Heart left ventricle (tissue), 16 donors: ENCODE data around the gene LRRC3. TPM values are rescaled to one million over a fixed set of nuclear protein-coding genes. Genes with fewer than 3 reads are reported as not detected.
"Not testable (repeated sequence)": the region's sequence is repeated elsewhere in the genome, so short reads cannot be mapped to it uniquely, and the experiment has no call there.

Experiments
- ATAC-seq, 4 donors: fragments of 200-7000 bp; cut with Tn5 transposase; one replicate each; pipeline ENCODE4 v1.9.1; 2020 to 2022; ENCODE audit warnings: moderate library complexity in 4 of 4, mild to moderate bottlenecking in 3 of 4, moderate number of reproducible peaks in 1 of 4
- DNase-seq, 5 donors: peaks; one replicate each; pipeline ENCODE4 v3.0.0-alpha.2; 2020
- H3K27ac ChIP-seq, 12 donors: fragments of 200-600 bp; sonication (generic) in 4 of 12; one replicate each; pipeline versions ENCODE4 v1.5.0 to v1.8.0; 2016 to 2022; ENCODE audit warnings: mild to moderate bottlenecking in 2 of 12
- H3K27me3 ChIP-seq, 9 donors: fragments of 200-600 bp; sonication (generic) in 2 of 9; one replicate each; pipeline versions ENCODE4 v1.5.1 to v1.8.0; 2016 to 2022; ENCODE audit warnings: mild to moderate bottlenecking in 3 of 9
- H3K36me3 ChIP-seq, 9 donors: fragments of 200-600 bp; sonication (generic) in 2 of 9; one replicate each; pipeline versions ENCODE4 v1.5.0 to v1.8.0; 2018 to 2022; ENCODE audit warnings: mild to moderate bottlenecking in 2 of 9
- H3K4me1 ChIP-seq, 12 donors: fragments of 200-600 bp; sonication (generic) in 4 of 12; one replicate each; pipeline versions ENCODE4 v1.5.0 to v1.8.0; 2016 to 2022; ENCODE audit warnings: mild to moderate bottlenecking in 3 of 12
- H3K4me3 ChIP-seq, 12 donors: fragments of 200-600 bp; sonication (generic) in 4 of 12; one replicate each; pipeline versions ENCODE4 v1.5.0 to v1.8.0; 2017 to 2022; ENCODE audit warnings: mild to moderate bottlenecking in 9 of 12, moderate library complexity in 4 of 12
- H3K9me3 ChIP-seq, 12 donors: fragments of 200-600 bp; sonication (generic) in 4 of 12; one replicate each; pipeline versions ENCODE4 v1.5.0 to v1.8.0; 2016 to 2022; ENCODE audit warnings: mild to moderate bottlenecking in 1 of 12
- CTCF ChIP-seq, 12 donors: fragments of 200-600 bp; sonication (generic) in 4 of 12; IDR thresholded peaks; one replicate each; pipeline versions ENCODE4 v1.5.0 to v1.8.0; 2018 to 2022; ENCODE audit warnings: antibody characterized with exemption in 12 of 12, mild to moderate bottlenecking in 5 of 12
- POLR2A ChIP-seq, 2 donors: fragments of 450-650 bp; IDR thresholded peaks; one replicate each; pipeline ENCODE4 v1.6.1; 2017; ENCODE audit warnings: antibody characterized with exemption in 2 of 2, mild to moderate bottlenecking in 2 of 2, moderate library complexity in 2 of 2
- WGBS, 4 donors: extraction: QIAGEN DNeasy Blood & Tissue Kit in 2 of 4; methylation state at CpG; one replicate each; pipeline versions ENCODE4 v1.1.5 to v1.1.7; 2013 to 2018; 5-methylcytosine and 5-hydroxymethylcytosine counted together
- intact Hi-C, 10 donors: fragments of 100-400 bp; cut with DNase I; formaldehyde crosslinking; loops; one replicate each; pipeline versions ENCODE4 v1.11.1 to v1.14.2; 2022
- polyA plus RNA-seq, 2 donors: library from polyadenylated mRNA; stranded (reverse); fragments of 200-250 nt; gene quantifications; one replicate each; pipeline ENCODE4 v1.2.3, GENCODE V29; 2013
- total RNA-seq, 9 donors: library from RNA; depleted of rRNA in 2 of 9; stranded (reverse); fragments of >200 nt in 2 of 9; fragmentation: NEBNext Ultra II Directional in 3 of 9; extraction: Animal tissue kit (Norgen Biotek cat#: 25700) in 3 of 9; gene quantifications; one replicate each; pipeline versions ENCODE4 v1.1.0 to v1.2.4, GENCODE V29; 2016 to 2023
- donor health status: ischemic (EF 13 %, LVEDD 7.1; RV severe dilation, severe dysfunction).
- donor health status: healthy with polysubstance abuse.
- donor health status: DM: no; HTN: yes; CAD: no.
- donor health status: DM: no; HTN: no; CAD: no.
- donor health status: ischemic (EF 25% LVEDD 6.9; RV normal size, moderate dysfunction).
- donor health status: ischemic (EF 25% LVEDD 5.7; RV mildly dilated, moderate dysfunction).
- donor health status: healthy.
- donor health status: DM: yes; HTN: yes; CAD: no.
- donor health status: ischemic (EF 35%, LVEDD 5.7; RV mildly dilated, moderate dysfunction).
- donor health status: nonischemic (EF 11% LVEDD 7.7; RV severe dilation, severe dysfunction).
- donor health status: DM: yes; HTN: yes; CAD: no.
- donor health status: PGD.
- donor health status: ischemic (EF 29% LVEDD 5.4; RV normal size, mild dysfunction).
- donor health status: nonischemic (EF 23%, LVEDD 6.1; RV moderate dilation, normal function).

The LRRC3 gene
- total and polyA plus RNA-seq, 11 donors: 1.4 to 5.8 (median 2.3) TPM

GRCh38 chr21:44415073-44416025 is 40.0 kb upstream of the LRRC3 start:
- DNase-seq (peak in 1 of 5 donors; percentile 15), ATAC-seq (no peak)
- no peak overlapping the region for H3K27ac ChIP-seq
- H3K27me3 ChIP-seq: peaks cover 0 to 14% (median 0%) of the 10 kb centered on the region in 9 donors
- H3K36me3 ChIP-seq: peaks cover 0 to 43% (median 0%) of the 10 kb centered on the region in 9 donors
- TF ChIP-seq POLR2A (IDR thresholded peaks at IDR 0.05) (no peak), CTCF (IDR thresholded peaks at IDR 0.05) (no peak)
- intact Hi-C loops: no loop called here
- no peaks in the 10 kb centered on the region for H3K4me1 ChIP-seq
- WGBS, 4 donors: 54 to 62% (median 60%) methylated on average over 24 of the region's 24 CpGs
- no peak overlapping the region for H3K4me3 ChIP-seq
- peaks cover 0 to 16% (median 0%) of the 10 kb centered on the region in 12 donors for H3K9me3 ChIP-seq

GRCh38 chr21:44416193-44416592 is 39.1 kb upstream of the LRRC3 start:
- intact Hi-C loops: no loop called here
- H3K27me3 ChIP-seq: peaks cover 0 to 14% (median 0%) of the 10 kb centered on the region in 9 donors
- DNase-seq (peak in 1 of 5 donors; percentile 34), ATAC-seq (no peak)
- TF ChIP-seq POLR2A (IDR thresholded peaks at IDR 0.05) (no peak), CTCF (IDR thresholded peaks at IDR 0.05) (no peak)
- no peak overlapping the region for H3K27ac ChIP-seq
- peaks cover 0 to 16% (median 0%) of the 10 kb centered on the region in 12 donors for H3K9me3 ChIP-seq
- no peaks in the 10 kb centered on the region for H3K4me1 ChIP-seq
- H3K4me3 ChIP-seq: no peak overlapping the region
- H3K36me3 ChIP-seq: peaks cover 0 to 48% (median 0%) of the 10 kb centered on the region in 9 donors
- 63 to 74% (median 72%) methylated on average over 8 of the region's 8 CpGs for WGBS, 4 donors

GRCh38 chr21:44417621-44418107 is 37.6 kb upstream of the LRRC3 start:
- DNase-seq, H3K9me3 ChIP-seq, intact Hi-C loops, H3K4me3 ChIP-seq, H3K4me1 ChIP-seq, H3K27ac ChIP-seq, ATAC-seq: not testable (repeated sequence)
- Histone ChIP-seq H3K36me3 (peaks cover 0 to 58% (median 0%) of the 10 kb centered on the region in 9 donors), H3K27me3 (peaks cover 0 to 14% (median 0%) of the 10 kb centered on the region in 9 donors)
- 90 to 94% (median 92%) methylated on average over 7 to 21 of the region's 21 CpGs for WGBS, 4 donors

- peaks cover 0 to 58% (median 0%) of the 10 kb centered on the region in 9 donors for H3K36me3 ChIP-seq
Observed at GRCh38 chr21:44418108-44418875, 37.0 kb upstream of the LRRC3 start.

More at GRCh38 chr21:44418108-44418875, 37.0 kb upstream of the LRRC3 start:
- Histone ChIP-seq H3K4me1 (no peaks in the 10 kb centered on the region), H3K27ac (no peak overlapping the region), H3K4me3 (no peak overlapping the region), H3K27me3 (peaks cover 0 to 14% (median 0%) of the 10 kb centered on the region in 9 donors), H3K9me3 (no peaks in the 10 kb centered on the region)
- DNase-seq (peak in 2 of 5 donors; percentile 12 to 54), ATAC-seq (peak in 1 of 4 donors; percentile 29)
- WGBS, 4 donors: 90 to 100% (median 91%) methylated on average over 6 to 25 of the region's 25 CpGs
- TF ChIP-seq POLR2A (IDR thresholded peaks at IDR 0.05) (no peak), CTCF (IDR thresholded peaks at IDR 0.05) (no peak)
- intact Hi-C loops: no loop called here
